A673 (cell line): Measurements from ENCODE around the gene CDH23. TPM values are rescaled to one million over a fixed set of nuclear protein-coding genes. Genes with fewer than 3 reads are reported as not detected.

ENCODE experiments used
- BruUV-seq: library from RNA; stranded (reverse); fragments of 400-500 nt; replicated peaks from 2 replicates; lab custom pipeline; 2021; lab: Mats Ljungman, UMichigan
- CTCF ChIA-PET: fragments of 300-600 bp; sonication (Branson Sonifier 250); formaldehyde crosslinking; loops from one replicate; lab custom pipeline; 2022; ENCODE audit warnings: antibody characterized with exemption; lab: Charles Lee
- POLR2A ChIA-PET: fragments of 300-600 bp; sonication (Branson Sonifier 250); formaldehyde crosslinking; loops from one replicate; lab custom pipeline; 2022; ENCODE audit warnings: antibody characterized with exemption; ENCODE audit not compliant: low non-redundant PET; lab: Charles Lee
- DNase-seq: peaks from one replicate; pipeline ENCODE4 v3.0.0-alpha.2; 2015; ENCODE audit warnings: low spot score
- H3K27ac ChIP-seq: fragments of 200-600 bp; sonication (generic); 2 replicates; pipeline ENCODE4 v1.5.1; 2016; ENCODE audit warnings: mixed run types, low read depth, mild to moderate bottlenecking, mixed read lengths, antibody characterized with exemption, low read length; ENCODE audit not compliant: poor library complexity, severe bottlenecking
- H3K27me3 ChIP-seq: fragments of 200-600 bp; sonication (generic); replicated peaks from 2 replicates; pipeline ENCODE4 v1.6.1; 2017; ENCODE audit warnings: mixed run types, low read depth, mild to moderate bottlenecking, mixed read lengths, antibody characterized with exemption, low read length; ENCODE audit not compliant: insufficient read depth, poor library complexity
- H3K36me3 ChIP-seq: fragments of 200-600 bp; sonication (generic); 2 replicates; pipeline ENCODE4 v1.6.1; 2016; ENCODE audit warnings: mixed run types, mild to moderate bottlenecking, mixed read lengths, antibody characterized with exemption, low read length; ENCODE audit not compliant: insufficient read depth, poor library complexity, severe bottlenecking
- H3K4me1 ChIP-seq: fragments of 200-600 bp; sonication (generic); 2 replicates; pipeline ENCODE4 v1.6.1; 2017; ENCODE audit warnings: mixed run types, mild to moderate bottlenecking, mixed read lengths, antibody characterized with exemption, low read length; ENCODE audit not compliant: insufficient read depth, poor library complexity, severe bottlenecking
- H3K4me3 ChIP-seq: fragments of 200-600 bp; sonication (generic); 2 replicates; pipeline ENCODE4 v1.5.1; 2016; ENCODE audit warnings: low read depth, mixed run types, mild to moderate bottlenecking, mixed read lengths, low read length; ENCODE audit not compliant: poor library complexity, severe bottlenecking
- H3K9me3 ChIP-seq: fragments of 200-600 bp; sonication (generic); 2 replicates; pipeline ENCODE4 v1.6.1; 2016; ENCODE audit warnings: mixed run types, low read depth, mild to moderate bottlenecking, mixed read lengths, antibody characterized with exemption, low read length; ENCODE audit not compliant: poor library complexity, severe bottlenecking
- EZH2 ChIP-seq: fragments of 200-600 bp; sonication (generic); IDR thresholded peaks from 2 replicates; pipeline ENCODE4 v1.6.1; 2017; ENCODE audit warnings: borderline replicate concordance, low read depth, mild to moderate bottlenecking, mixed read lengths, antibody characterized with exemption, low read length; ENCODE audit not compliant: poor library complexity, severe bottlenecking
- intact Hi-C: fragments of 100-400 bp; cut with micrococcal nuclease; formaldehyde crosslinking; loops from one replicate; pipeline ENCODE4 v1.10.0; 2022; ENCODE audit not compliant: unreplicated experiment
- total RNA-seq: library from RNA; stranded (reverse); gene quantifications from 2 replicates; pipeline ENCODE4 v1.2.3, GENCODE V29; 2021
- TF ChIP-seq, protein P1 (sequence below): fragments of 300-800, 200-600 bp; sonication (generic); conservative IDR thresholded peaks from 2 replicates; pipeline ENCODE4 v1.5.1; 2017; ENCODE audit warnings: low read depth, mild to moderate bottlenecking, antibody characterized with exemption, low read length, moderate library complexity, mixed read lengths

The CDH23 gene
- total RNA-seq, 1 experiment from 2014 or later: 49.7 TPM

- TF ChIP-seq EZH2: no peak
- TF ChIP-seq, protein P1, sequence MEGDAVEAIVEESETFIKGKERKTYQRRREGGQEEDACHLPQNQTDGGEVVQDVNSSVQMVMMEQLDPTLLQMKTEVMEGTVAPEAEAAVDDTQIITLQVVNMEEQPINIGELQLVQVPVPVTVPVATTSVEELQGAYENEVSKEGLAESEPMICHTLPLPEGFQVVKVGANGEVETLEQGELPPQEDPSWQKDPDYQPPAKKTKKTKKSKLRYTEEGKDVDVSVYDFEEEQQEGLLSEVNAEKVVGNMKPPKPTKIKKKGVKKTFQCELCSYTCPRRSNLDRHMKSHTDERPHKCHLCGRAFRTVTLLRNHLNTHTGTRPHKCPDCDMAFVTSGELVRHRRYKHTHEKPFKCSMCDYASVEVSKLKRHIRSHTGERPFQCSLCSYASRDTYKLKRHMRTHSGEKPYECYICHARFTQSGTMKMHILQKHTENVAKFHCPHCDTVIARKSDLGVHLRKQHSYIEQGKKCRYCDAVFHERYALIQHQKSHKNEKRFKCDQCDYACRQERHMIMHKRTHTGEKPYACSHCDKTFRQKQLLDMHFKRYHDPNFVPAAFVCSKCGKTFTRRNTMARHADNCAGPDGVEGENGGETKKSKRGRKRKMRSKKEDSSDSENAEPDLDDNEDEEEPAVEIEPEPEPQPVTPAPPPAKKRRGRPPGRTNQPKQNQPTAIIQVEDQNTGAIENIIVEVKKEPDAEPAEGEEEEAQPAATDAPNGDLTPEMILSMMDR: no peak
- no peak overlapping the region for H3K4me3 ChIP-seq
- no peaks in the 10 kb centered on the region for H3K27me3 ChIP-seq
- POLR2A ChIA-PET: no interaction called here
- no peaks in the 10 kb centered on the region for H3K9me3 ChIP-seq
- no peak for DNase-seq
- no peak overlapping the region for H3K27ac ChIP-seq
- no peaks in the 10 kb centered on the region for H3K4me1 ChIP-seq
- no TSS peak for BruUV-seq
- intact Hi-C loops: no loop called here
- H3K36me3 ChIP-seq: peaks cover 2% of the 10 kb centered on the region
- CTCF ChIA-PET: interaction anchor here (0.6 kb wide), 2 partner anchors 235 to 1711 kb away, joined by 4 to 5 read pairs; no protein-coding TSS in a partner anchor
Measured at GRCh38 chr10:71611709-71612422, 215.1 kb downstream of the CDH23 start.

DNA sequence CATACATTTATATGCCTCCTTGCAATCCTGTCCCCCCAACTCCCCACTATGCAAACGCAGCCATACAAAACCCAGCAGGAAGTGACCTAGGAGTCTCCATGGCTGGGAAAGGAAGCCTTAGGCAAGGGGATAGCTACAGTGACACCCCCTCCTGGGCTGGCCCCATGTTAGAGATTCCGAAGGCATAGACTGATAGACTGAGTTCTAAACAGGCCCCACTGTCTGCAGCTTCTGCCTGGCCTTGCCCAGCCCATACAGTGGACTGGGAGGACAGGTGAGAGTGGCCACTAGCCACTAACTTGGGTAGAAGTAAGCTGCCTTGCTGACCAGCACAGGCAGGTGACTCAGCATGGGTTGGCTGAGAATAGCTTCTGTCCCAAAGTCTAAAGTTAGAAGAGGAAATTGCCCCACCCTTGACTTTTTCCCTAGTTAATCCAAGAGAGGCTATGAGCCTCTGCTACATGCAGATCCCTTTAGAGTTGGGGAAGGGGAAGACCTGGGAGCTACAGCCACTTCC lies 216.6 kb downstream of the CDH23 start:
- no peaks in the 10 kb centered on the region for H3K9me3 ChIP-seq
- H3K27me3 ChIP-seq: no peaks in the 10 kb centered on the region
- no peak overlapping the region for H3K4me3 ChIP-seq
- TF ChIP-seq, protein P1: no peak
- no peak for TF ChIP-seq EZH2
- BruUV-seq: no TSS peak
- intact Hi-C loops: no loop called here
- POLR2A ChIA-PET: no interaction called here
- H3K27ac ChIP-seq: no peak overlapping the region
- H3K36me3 ChIP-seq: peaks cover 10% of the 10 kb centered on the region
- CTCF ChIA-PET: no interaction called here
- H3K4me1 ChIP-seq: no peaks in the 10 kb centered on the region
- DNase-seq: no peak

DNA sequence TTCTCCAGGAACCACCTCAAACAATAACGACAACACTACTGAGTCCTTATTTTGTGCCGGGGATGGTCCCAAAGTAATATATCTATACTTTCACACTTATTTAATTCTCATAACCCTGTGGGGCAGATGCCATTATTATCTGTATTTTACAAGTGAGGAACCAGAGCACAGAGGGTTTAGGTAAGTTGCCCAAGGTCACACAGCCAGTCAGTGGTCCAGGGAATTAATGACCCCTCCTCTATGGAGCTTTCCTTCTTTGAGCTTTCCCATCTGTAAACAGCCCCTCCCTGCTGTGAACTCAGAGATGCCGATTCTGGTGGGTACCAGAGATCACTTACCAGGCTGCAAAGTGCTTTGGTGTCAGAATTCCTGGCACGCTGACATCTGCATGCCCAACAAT lies 217.2 kb downstream of the CDH23 start:
- no peak for DNase-seq
- Histone ChIP-seq H3K27me3 (no peaks in the 10 kb centered on the region), H3K4me3 (no peak overlapping the region), H3K4me1 (no peaks in the 10 kb centered on the region), H3K27ac (no peak overlapping the region), H3K36me3 (peaks cover 10% of the 10 kb centered on the region), H3K9me3 (no peaks in the 10 kb centered on the region)
- BruUV-seq: no TSS peak
- ChIA-PET POLR2A (no interaction called here), CTCF (no interaction called here)
- intact Hi-C loops: no loop called here
- TF ChIP-seq, protein P1: no peak
- no peak for TF ChIP-seq EZH2
